ENCODE measurements around the gene NAV2.

- TF ChIP-seq CTCF (IDR thresholded peaks at IDR 0.05; ENCODE audit: borderline replicate concordance, extremely low read depth, low read length, poor library complexity, severe bottlenecking) (no peak), EZH2 (IDR thresholded peaks at IDR 0.05; ENCODE audit: borderline replicate concordance, low read depth, low read length, severe bottlenecking) (no peak)
Measured at GRCh38 chr11:19763330-19763729, 50.7 kb downstream of the NAV2 start.

Measured in DND-41 (cell line).